ENCODE results near the gene ZSWIM8. TPM values are rescaled to one million over a fixed set of nuclear protein-coding genes. Genes with fewer than 3 reads are reported as not detected.

Gene ZSWIM8
- total and polyA plus RNA-seq, 2 donors (not counting 1 experiment from before 2014, with no cell fraction given): 37.9 to 60.9 TPM

DNA sequence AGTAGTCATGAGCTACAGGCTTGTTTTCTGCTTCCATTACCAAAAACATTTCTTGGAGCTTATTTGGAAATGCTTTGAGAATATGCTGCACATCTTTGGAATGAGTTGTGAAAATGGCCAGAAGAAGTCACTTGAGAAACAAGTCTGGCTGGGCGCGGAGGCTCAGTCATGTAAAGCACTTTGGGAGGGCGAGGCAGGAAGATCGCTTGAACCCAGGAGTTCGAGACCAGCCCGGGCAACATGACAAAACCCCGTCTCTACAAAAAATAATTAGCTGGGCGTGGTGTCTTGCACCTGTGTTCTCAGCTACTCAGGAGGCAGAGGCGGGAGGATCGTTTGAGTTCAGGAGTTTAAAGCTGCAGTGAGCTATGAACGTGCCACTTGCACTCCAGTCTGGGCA, 4.4 kb upstream of the ZSWIM8 start:
- H3K9ac ChIP-seq (ENCODE audit: insufficient read depth, low read length): no peak overlapping the region
- H3K4me1 ChIP-seq (ENCODE audit: control insufficient read depth, extremely low read depth, insufficient read depth, low read length): peaks cover 4% of the 10 kb centered on the region
- peaks cover 2% of the 10 kb centered on the region for H3K36me3 ChIP-seq (ENCODE audit: control insufficient read depth, insufficient read depth, low read length)
- H3K27me3 ChIP-seq (ENCODE audit: control insufficient read depth, insufficient read depth, low read length): no peaks in the 10 kb centered on the region
- H3K4me3 ChIP-seq (replicated peaks in 1 of 4; ENCODE audit: control extremely low read depth in 1 of 4, insufficient read depth in 1 of 4, low read depth in 3 of 4, low read length in 4 of 4): peak overlapping the region; percentile 73 to 99 (median 91)
- DNase-seq (ENCODE audit: low read depth in 2 of 2): no peak
- TF ChIP-seq, protein P1, sequence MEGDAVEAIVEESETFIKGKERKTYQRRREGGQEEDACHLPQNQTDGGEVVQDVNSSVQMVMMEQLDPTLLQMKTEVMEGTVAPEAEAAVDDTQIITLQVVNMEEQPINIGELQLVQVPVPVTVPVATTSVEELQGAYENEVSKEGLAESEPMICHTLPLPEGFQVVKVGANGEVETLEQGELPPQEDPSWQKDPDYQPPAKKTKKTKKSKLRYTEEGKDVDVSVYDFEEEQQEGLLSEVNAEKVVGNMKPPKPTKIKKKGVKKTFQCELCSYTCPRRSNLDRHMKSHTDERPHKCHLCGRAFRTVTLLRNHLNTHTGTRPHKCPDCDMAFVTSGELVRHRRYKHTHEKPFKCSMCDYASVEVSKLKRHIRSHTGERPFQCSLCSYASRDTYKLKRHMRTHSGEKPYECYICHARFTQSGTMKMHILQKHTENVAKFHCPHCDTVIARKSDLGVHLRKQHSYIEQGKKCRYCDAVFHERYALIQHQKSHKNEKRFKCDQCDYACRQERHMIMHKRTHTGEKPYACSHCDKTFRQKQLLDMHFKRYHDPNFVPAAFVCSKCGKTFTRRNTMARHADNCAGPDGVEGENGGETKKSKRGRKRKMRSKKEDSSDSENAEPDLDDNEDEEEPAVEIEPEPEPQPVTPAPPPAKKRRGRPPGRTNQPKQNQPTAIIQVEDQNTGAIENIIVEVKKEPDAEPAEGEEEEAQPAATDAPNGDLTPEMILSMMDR (conservative IDR thresholded peaks at IDR 0.05 in 1 of 2, IDR thresholded peaks at IDR 0.05 in 1 of 2; ENCODE audit: low read depth in 1 of 2, low read length in 2 of 2): no peak
- no peak for TF ChIP-seq EZH2 (IDR thresholded peaks at IDR 0.05; ENCODE audit: low read length, missing control alignments)
- H4K20me1 ChIP-seq (ENCODE audit: control insufficient read depth, extremely low read depth, insufficient read depth, low read length): no peaks in the 10 kb centered on the region
- H2AFZ ChIP-seq (ENCODE audit: low read length): no peak overlapping the region
- H3K79me2 ChIP-seq (ENCODE audit: control insufficient read depth, insufficient read depth, low read length): peaks cover 54% of the 10 kb centered on the region
- H3K9me3 ChIP-seq (ENCODE audit: control insufficient read depth, insufficient read depth, low read depth, low read length): no peaks in the 10 kb centered on the region
- H3K4me2 ChIP-seq (ENCODE audit: extremely low read depth, insufficient read depth, low read length): peak overlapping the region; percentile 98
- peak overlapping the region; percentile 76 for H3K27ac ChIP-seq (ENCODE audit: insufficient read depth, low read length)

DNA sequence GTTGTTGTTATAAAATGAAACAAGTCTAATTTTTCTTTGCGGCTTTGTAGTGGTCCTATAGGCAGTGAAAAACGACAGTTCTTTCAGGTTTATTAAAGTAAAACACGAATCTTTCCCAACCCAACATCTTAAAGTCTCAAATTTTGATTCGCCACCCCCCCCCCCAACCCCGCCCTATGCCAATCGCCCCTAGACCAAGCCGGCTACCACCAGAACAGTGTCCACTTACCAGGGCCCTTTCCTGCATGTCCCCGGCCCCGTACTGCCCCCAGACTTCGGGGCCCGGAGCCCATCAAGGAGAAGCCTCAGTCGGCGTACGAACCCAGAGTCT, 3.9 kb upstream of the ZSWIM8 start:
- TF ChIP-seq, protein P1 (conservative IDR thresholded peaks at IDR 0.05 in 1 of 2, IDR thresholded peaks at IDR 0.05 in 1 of 2; ENCODE audit: low read depth in 1 of 2, low read length in 2 of 2): no peak
- DNase-seq (ENCODE audit: low read depth in 2 of 2): no peak
- Histone ChIP-seq H3K4me1 (ENCODE audit: control insufficient read depth, extremely low read depth, insufficient read depth, low read length) (peaks cover 4% of the 10 kb centered on the region), H4K20me1 (ENCODE audit: control insufficient read depth, extremely low read depth, insufficient read depth, low read length) (no peaks in the 10 kb centered on the region), H3K79me2 (ENCODE audit: control insufficient read depth, insufficient read depth, low read length) (peaks cover 56% of the 10 kb centered on the region), H2AFZ (ENCODE audit: low read length) (peak overlapping the region; percentile 79), H3K9ac (ENCODE audit: insufficient read depth, low read length) (peak overlapping the region; percentile 88), H3K27ac (ENCODE audit: insufficient read depth, low read length) (peak overlapping the region; percentile 76), H3K36me3 (ENCODE audit: control insufficient read depth, insufficient read depth, low read length) (peaks cover 2% of the 10 kb centered on the region), H3K9me3 (ENCODE audit: control insufficient read depth, insufficient read depth, low read depth, low read length) (no peaks in the 10 kb centered on the region), H3K27me3 (ENCODE audit: control insufficient read depth, insufficient read depth, low read length) (no peaks in the 10 kb centered on the region), H3K4me3 (replicated peaks in 1 of 4; ENCODE audit: control extremely low read depth in 1 of 4, insufficient read depth in 1 of 4, low read depth in 3 of 4, low read length in 4 of 4) (peak overlapping the region; percentile 73 to 99 (median 91)), H3K4me2 (ENCODE audit: extremely low read depth, insufficient read depth, low read length) (peak overlapping the region; percentile 98)

DNA sequence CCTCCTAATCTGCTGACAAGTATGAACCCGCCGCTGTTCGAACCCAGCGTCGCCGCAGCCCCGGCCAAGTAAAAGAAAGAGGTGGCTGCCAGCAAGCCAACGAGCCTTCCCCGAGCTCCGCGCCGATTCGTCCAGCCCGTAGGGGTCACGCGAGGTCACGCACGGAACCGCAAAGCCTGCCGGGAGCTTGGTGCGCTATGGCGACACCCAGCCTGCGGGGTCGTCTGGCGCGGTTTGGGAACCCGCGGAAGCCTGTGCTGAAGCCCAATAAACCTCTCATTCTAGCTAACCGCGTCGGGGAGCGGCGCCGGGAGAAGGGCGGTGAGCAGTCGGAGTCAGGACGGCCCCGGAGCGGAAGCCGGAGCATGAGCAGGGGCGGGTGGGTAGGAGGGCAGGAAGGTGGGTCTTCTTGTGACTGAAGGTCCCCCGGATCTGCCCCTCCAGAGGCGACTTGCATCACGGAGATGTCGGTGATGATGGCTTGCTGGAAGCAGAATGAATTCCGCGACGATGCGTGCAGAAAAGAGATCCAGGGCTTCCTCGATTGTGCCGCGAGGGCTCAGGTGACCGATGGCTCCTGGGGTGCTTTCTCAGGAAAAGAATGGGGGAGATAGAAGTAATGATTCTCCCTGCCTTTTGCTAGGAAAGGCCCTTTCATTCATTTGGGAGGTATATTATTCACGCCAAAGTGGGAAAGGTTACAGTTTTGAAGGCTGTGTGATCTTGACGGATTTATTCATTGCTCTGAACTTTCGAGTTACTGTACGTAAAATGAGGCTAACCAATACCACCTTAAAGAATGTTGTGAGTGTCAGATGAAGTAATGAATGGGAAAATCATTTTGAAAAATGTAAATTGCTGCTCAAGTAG, 3.3 kb upstream of the ZSWIM8 start, which contains the start of gene CHCHD1:
Gene CHCHD1 (plus strand): TSS at position 170 of the 870 bp plus-strand sequence. CDS start 28 bp downstream, at position 198.
- H3K79me2 ChIP-seq (ENCODE audit: control insufficient read depth, insufficient read depth, low read length): peaks cover 57% of the 10 kb centered on the region
- TF ChIP-seq, protein P1 (conservative IDR thresholded peaks at IDR 0.05 in 1 of 2, IDR thresholded peaks at IDR 0.05 in 1 of 2; ENCODE audit: low read depth in 1 of 2, low read length in 2 of 2): no peak
- no peak for TF ChIP-seq EZH2 (IDR thresholded peaks at IDR 0.05; ENCODE audit: low read length, missing control alignments)
- peak within 1 kb of the TSS; percentile 76 for H3K27ac ChIP-seq (ENCODE audit: insufficient read depth, low read length)
- peak within 1 kb of the TSS; percentile 98 for H3K4me2 ChIP-seq (ENCODE audit: extremely low read depth, insufficient read depth, low read length)
- no peaks in the 10 kb centered on the region for H3K27me3 ChIP-seq (ENCODE audit: control insufficient read depth, insufficient read depth, low read length)
- H4K20me1 ChIP-seq (ENCODE audit: control insufficient read depth, extremely low read depth, insufficient read depth, low read length): no peaks in the 10 kb centered on the region
- peak within 1 kb of the TSS; percentile 73 to 99 (median 91) for H3K4me3 ChIP-seq (replicated peaks in 1 of 4; ENCODE audit: control extremely low read depth in 1 of 4, insufficient read depth in 1 of 4, low read depth in 3 of 4, low read length in 4 of 4)
- no peaks in the 10 kb centered on the region for H3K9me3 ChIP-seq (ENCODE audit: control insufficient read depth, insufficient read depth, low read depth, low read length)
- peak; percentile 85 to 89 for DNase-seq (ENCODE audit: low read depth in 2 of 2)
- peaks cover 6% of the 10 kb centered on the region for H3K4me1 ChIP-seq (ENCODE audit: control insufficient read depth, extremely low read depth, insufficient read depth, low read length)
- H2AFZ ChIP-seq (ENCODE audit: low read length): peak within 1 kb of the TSS; percentile 79
- H3K9ac ChIP-seq (ENCODE audit: insufficient read depth, low read length): peak within 1 kb of the TSS; percentile 88
- peaks cover 2% of the 10 kb centered on the region for H3K36me3 ChIP-seq (ENCODE audit: control insufficient read depth, insufficient read depth, low read length)
